K562 (cell line): ENCODE results near the gene CRKL. TPM values are rescaled to one million over a fixed set of nuclear protein-coding genes. Genes with fewer than 3 reads are reported as not detected.

Experiments
- CBFB ChIP-seq: sonication (generic); formaldehyde crosslinking; IDR thresholded peaks from 2 replicates; pipeline ENCODE4 v1.4.0; 2020; ENCODE audit warnings: mild to moderate bottlenecking, missing genetic modification reagents
- CTBP1 ChIP-seq: fragments of 450-650 bp; IDR thresholded peaks from 2 replicates; pipeline ENCODE4 v1.6.1; 2016; ENCODE audit warnings: borderline replicate concordance
- ELK1 ChIP-seq: sonication (generic); formaldehyde crosslinking; IDR thresholded peaks from 2 replicates; pipeline ENCODE4 v1.8.1; 2022; ENCODE audit warnings: missing genetic modification reagents
- FOXP4 ChIP-seq: sonication (generic); formaldehyde crosslinking; IDR thresholded peaks from 2 replicates; pipeline ENCODE4 v1.8.0; 2022; ENCODE audit warnings: mild to moderate bottlenecking, missing genetic modification reagents, borderline replicate concordance
- ID3 ChIP-seq, 2 experiments: fragments of 250-450 bp in 1 of 2; fragments of 450-650 bp in 1 of 2; sonication (Bioruptor Pico) in 1 of 2; IDR thresholded peaks; 2 replicates each; pipeline versions ENCODE4 v1.6.1 to v1.8.0; 2016 to 2021; ENCODE audit warnings: mild to moderate bottlenecking in 2 of 2, moderate library complexity in 2 of 2, missing compliant biosample characterization in 1 of 2, missing genetic modification characterization in 1 of 2
- IFI16 ChIP-seq: fragments of 250-450 bp; sonication (Bioruptor Pico); IDR thresholded peaks from 2 replicates; pipeline ENCODE4 v2.1.2; 2022; ENCODE audit warnings: mild to moderate bottlenecking, inconsistent platforms
- MITF ChIP-seq: IDR thresholded peaks from 2 replicates; pipeline ENCODE4 v1.6.1; 2014; ENCODE audit warnings: antibody characterized with exemption
- RBM17 ChIP-seq: fragments of 200-400 bp; formaldehyde crosslinking; IDR thresholded peaks from 2 replicates; pipeline ENCODE4 v1.6.1; 2017; ENCODE audit warnings: low read depth, mild to moderate bottlenecking, low read length, borderline replicate concordance
- SMAD1 ChIP-seq: fragments of 150-350 bp; IDR thresholded peaks from 2 replicates; pipeline ENCODE4 v1.6.1; 2014; ENCODE audit warnings: low read length, low read depth; ENCODE audit not compliant: partially characterized antibody
- SMAD3 ChIP-seq: fragments of 450-650 bp; formaldehyde crosslinking; conservative IDR thresholded peaks from 2 replicates; pipeline ENCODE4 v1.4.0; 2020; ENCODE audit warnings: mild to moderate bottlenecking
- TAF7 ChIP-seq: fragments of 450-650 bp; IDR thresholded peaks from 2 replicates; pipeline ENCODE4 v1.6.1; 2016; ENCODE audit warnings: missing genetic modification characterization, missing compliant biosample characterization
- THAP12 ChIP-seq: fragments of 250-450 bp; sonication (Bioruptor Pico); IDR thresholded peaks from 2 replicates; pipeline ENCODE4 v1.9.0; 2021; ENCODE audit warnings: mild to moderate bottlenecking, inconsistent platforms
- THAP7 ChIP-seq: fragments of 250-450 bp; sonication (Bioruptor Pico); IDR thresholded peaks from 2 replicates; pipeline ENCODE4 v1.5.0; 2021
- ZNF232 ChIP-seq: sonication (generic); formaldehyde crosslinking; IDR thresholded peaks from 2 replicates; pipeline ENCODE4 v1.8.0; 2022; ENCODE audit warnings: mild to moderate bottlenecking, missing genetic modification reagents
- ZNF263 ChIP-seq: sonication (generic); formaldehyde crosslinking; IDR thresholded peaks from 2 replicates; pipeline ENCODE4 v1.8.0; 2022; ENCODE audit warnings: mild to moderate bottlenecking, missing genetic modification reagents, borderline replicate concordance
- ZNF586 ChIP-seq: fragments of 450-650 bp; formaldehyde crosslinking; conservative IDR thresholded peaks from 2 replicates; pipeline ENCODE4 v1.4.0; 2020; ENCODE audit warnings: mild to moderate bottlenecking, moderate library complexity
- ZNF707 ChIP-seq: fragments of 250-450 bp; sonication (Bioruptor Pico); conservative IDR thresholded peaks from 2 replicates; pipeline ENCODE4 v1.8.0; 2022; ENCODE audit warnings: inconsistent platforms, mild to moderate bottlenecking, moderate library complexity
- ZNF778 ChIP-seq: fragments of 450-650 bp; formaldehyde crosslinking; IDR thresholded peaks from 2 replicates; pipeline ENCODE4 v1.4.0; 2020; ENCODE audit warnings: mild to moderate bottlenecking, moderate library complexity
- ZZZ3 ChIP-seq: fragments of 450-650 bp; IDR thresholded peaks from 2 replicates; pipeline ENCODE4 v1.6.1; 2016; ENCODE audit warnings: antibody characterized with exemption, mild to moderate bottlenecking, moderate library complexity
- polyA plus RNA-seq, 8 experiments: library from polyadenylated mRNA; depleted of rRNA in 4 of 8; stranded (reverse) in 5 of 8; unstranded in 3 of 8; fragments of >200 nt; fragmentation: Nextera tagmentation in 2 of 8; fragmentation: Illumina TruSeq in 1 of 8; extraction: Ambion mirVana in 2 of 8; extraction: Trizol in 1 of 8; gene quantifications; 2 replicates each; pipeline versions ENCODE4 v1.2.1 to v1.2.3, GENCODE V29; 2011 to 2014; ENCODE audit warnings: inconsistent platforms in 1 of 8, missing spikeins in 1 of 8
- total RNA-seq, 7 experiments: library from RNA; depleted of rRNA in 6 of 7; stranded (reverse); fragments of >200 nt in 6 of 7; fragmentation: Illumina TruSeq in 2 of 7; extraction: Trizol in 2 of 7; gene quantifications; 2 replicates each; pipeline versions ENCODE4 v1.2.1 to v1.2.3, GENCODE V29; 2011 to 2021; ENCODE audit warnings: low replicate concordance in 1 of 7

Gene CRKL
- total and polyA plus RNA-seq, 9 of the 15 experiments (the other 6 are each of a cell fraction or from before 2014, with no cell fraction given), result 100 to 263 (median 124) TPM

GRCh38 chr22:20980938-20981722 is 63.9 kb downstream of the CRKL start (continued):
- no peak for TF ChIP-seq CBFB (CRISPR knock-in tag)
- no peak for TF ChIP-seq ZZZ3
- peak; percentile 2; the same call in 1 of the 2 replicates for TF ChIP-seq THAP12 (CRISPR knock-in tag)
- TF ChIP-seq ZNF263 (CRISPR knock-in tag), result no peak
- no peak for TF ChIP-seq FOXP4 (CRISPR knock-in tag)
- no peak for TF ChIP-seq ZNF778 (CRISPR knock-in tag)
- TF ChIP-seq ZNF586 (CRISPR knock-in tag), result no peak; the same call in 1 of the 2 replicates
- TF ChIP-seq TAF7, result 0 out of 2 replicates have a peak, but pooled peaks have one; percentile 26
- no peak for TF ChIP-seq CTBP1
- 0 out of 2 replicates have a peak, but pooled peaks have one; percentile 43 for TF ChIP-seq SMAD3 (CRISPR knock-in tag)
- 0 out of 2 replicates have a peak, but pooled peaks have one; percentile 22 for TF ChIP-seq ZNF707 (CRISPR knock-in tag)
- no peak for TF ChIP-seq SMAD1
- TF ChIP-seq RBM17, result no peak
- TF ChIP-seq ELK1 (CRISPR knock-in tag), result no peak
- no peak for TF ChIP-seq THAP7 (CRISPR knock-in tag)
- TF ChIP-seq MITF, result no peak
- TF ChIP-seq IFI16 (CRISPR knock-in tag), result peak; percentile 73; the same call in 1 of the 2 replicates
- TF ChIP-seq ID3 (CRISPR knock-in tag; IDR thresholded peaks at IDR 0.05), result no peak
- 0 out of 2 replicates have a peak, but pooled peaks have one; percentile 62 for TF ChIP-seq ID3 (tag; IDR thresholded peaks at IDR 0.05)
- TF ChIP-seq ZNF232, result no peak
